Measurements from ENCODE around the gene RASSF5.

DNA sequence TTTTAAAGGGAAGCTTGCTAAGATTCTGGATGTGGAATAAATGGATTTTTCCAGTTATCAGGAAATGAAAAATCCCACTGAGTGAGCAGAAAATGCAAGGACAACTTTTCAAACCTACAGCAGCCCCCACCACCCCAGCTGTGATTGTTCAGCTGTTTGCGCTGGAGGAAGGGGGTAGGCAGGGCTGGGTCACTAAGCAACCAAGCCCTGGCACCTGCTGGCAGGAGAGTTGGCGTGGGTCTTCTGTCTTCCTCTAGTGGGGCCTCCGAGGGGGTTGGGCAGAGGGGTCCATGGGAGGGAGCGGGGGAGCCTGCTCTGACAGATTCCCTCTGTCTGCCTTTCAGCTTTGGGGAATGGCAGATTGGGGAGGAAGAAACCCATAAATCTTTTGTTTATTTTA, 59.7 kb downstream of the RASSF5 start:
- TF ChIP-seq SIN3A (IDR thresholded peaks at IDR 0.05; ENCODE audit: borderline replicate concordance, low read depth, low read length): no peak
- TF ChIP-seq TFAP4 (IDR thresholded peaks at IDR 0.05; ENCODE audit: borderline replicate concordance, low read depth): no peak
- no peak for TF ChIP-seq RNF2 (conservative IDR thresholded peaks at IDR 0.05; ENCODE audit: low read depth)
- TF ChIP-seq CTCF (CRISPR knock-in tag; IDR thresholded peaks at IDR 0.05): no peak
- no peak for TF ChIP-seq EZH2 (conservative IDR thresholded peaks at IDR 0.05; ENCODE audit: low read depth, low read length)
- TF ChIP-seq KLF13 (CRISPR knock-in tag; IDR thresholded peaks at IDR 0.05): no peak
